Measurements from ENCODE around the gene FMR1NB. TPM values are rescaled to one million over a fixed set of nuclear protein-coding genes. Genes with fewer than 3 reads are reported as not detected.

Gene FMR1NB
- polyA plus RNA-seq, 1 donor from 2014 or later = not detected

GRCh38 chrX:148049441-148049840 is 68.3 kb downstream of the FMR1NB start:
- H3K79me2 ChIP-seq (replicated peaks; ENCODE audit: insufficient read depth, low read length) = no peaks in the 10 kb centered on the region
- H3K9me3 ChIP-seq (ENCODE audit: low read length) = no peaks in the 10 kb centered on the region
- H2AFZ ChIP-seq (ENCODE audit: low read depth, low read length) = peak overlapping the region; percentile 21
- no peaks in the 10 kb centered on the region for H3F3A ChIP-seq (ENCODE audit: insufficient read depth, low read length, poor library complexity, severe bottlenecking)
- peak overlapping the region; percentile 55 for H3K27ac ChIP-seq (ENCODE audit: low read length)
- no peak overlapping the region for H3K9ac ChIP-seq (ENCODE audit: low read length)
- TF ChIP-seq SMC3 (conservative IDR thresholded peaks at IDR 0.05; ENCODE audit: poor library complexity) (peak; percentile 77), RAD21 (conservative IDR thresholded peaks at IDR 0.05) (peak; percentile 82), CTCF (IDR thresholded peaks at IDR 0.05; ENCODE audit: poor library complexity, severe bottlenecking) (peak; percentile 75), REST (IDR thresholded peaks at IDR 0.05; ENCODE audit: borderline replicate concordance) (no peak), TAF1 (IDR thresholded peaks at IDR 0.05; ENCODE audit: low read depth) (no peak)
- no peaks in the 10 kb centered on the region for H3K27me3 ChIP-seq (ENCODE audit: insufficient read depth, low read depth, low read length)
- no peaks in the 10 kb centered on the region for H3K36me3 ChIP-seq (ENCODE audit: insufficient read depth, low read length)
- H3K9me2 ChIP-seq (ENCODE audit: insufficient read depth, low read length) = no peaks in the 10 kb centered on the region
- no peaks in the 10 kb centered on the region for H4K20me1 ChIP-seq (ENCODE audit: insufficient read depth)
- no peak overlapping the region for H3K4me2 ChIP-seq (ENCODE audit: low read length)
- H3K4me3 ChIP-seq (ENCODE audit: low read length) = no peak overlapping the region

- no peaks in the 10 kb centered on the region for H3K36me3 ChIP-seq (ENCODE audit: insufficient read depth, low read length)
- H3K9me3 ChIP-seq (ENCODE audit: low read length) = no peaks in the 10 kb centered on the region
- H3K27me3 ChIP-seq (ENCODE audit: insufficient read depth, low read depth, low read length) = no peaks in the 10 kb centered on the region
- no peaks in the 10 kb centered on the region for H3K79me2 ChIP-seq (replicated peaks; ENCODE audit: insufficient read depth, low read length)
- no peak overlapping the region for H3K4me3 ChIP-seq (ENCODE audit: low read length)
- no peak overlapping the region for H3K27ac ChIP-seq (ENCODE audit: low read length)
- no peaks in the 10 kb centered on the region for H3K9me2 ChIP-seq (ENCODE audit: insufficient read depth, low read length)
- H3F3A ChIP-seq (ENCODE audit: insufficient read depth, low read length, poor library complexity, severe bottlenecking) = no peaks in the 10 kb centered on the region
- no peak overlapping the region for H3K4me2 ChIP-seq (ENCODE audit: low read length)
- H2AFZ ChIP-seq (ENCODE audit: low read depth, low read length) = no peak overlapping the region
- H4K20me1 ChIP-seq (ENCODE audit: insufficient read depth) = no peaks in the 10 kb centered on the region
- TF ChIP-seq MXI1 (conservative IDR thresholded peaks at IDR 0.05; ENCODE audit: poor library complexity, severe bottlenecking) = no peak
- TF ChIP-seq EP300 (conservative IDR thresholded peaks at IDR 0.05; ENCODE audit: poor library complexity, severe bottlenecking) = no peak
- no peak for TF ChIP-seq CTCF (IDR thresholded peaks at IDR 0.05; ENCODE audit: poor library complexity, severe bottlenecking)
- no peak for TF ChIP-seq EZH2 (IDR thresholded peaks at IDR 0.05; ENCODE audit: borderline replicate concordance, insufficient read depth, low read length, poor library complexity, severe bottlenecking)
- no peak overlapping the region for H3K9ac ChIP-seq (ENCODE audit: low read length)
Observed at GRCh38 chrX:148051973-148052372, 70.8 kb downstream of the FMR1NB start.

Data from neural cell (in vitro differentiated cells).